Neural cell (in vitro differentiated cells): ENCODE measurements around the gene OR7C1. TPM values are rescaled to one million over a fixed set of nuclear protein-coding genes. Genes with fewer than 3 reads are reported as not detected.
"Not testable (repeated sequence)": the region's sequence is repeated elsewhere in the genome, so short reads cannot be mapped to it uniquely, and the experiment has no call there.

ENCODE experiments used
- H2AFZ ChIP-seq: fragments of 200-600, 300-800 bp; sonication (generic), shearing (Covaris generic); 2 replicates; pipeline ENCODE4 v1.6.0; 2014; ENCODE audit warnings: low read depth, mild to moderate bottlenecking, antibody characterized with exemption, low read length, moderate library complexity
- H3F3A ChIP-seq: fragments of 200-600 bp; shearing (Covaris generic); 2 replicates; pipeline ENCODE4 v1.6.1; 2016; ENCODE audit warnings: mild to moderate bottlenecking, moderate library complexity, mixed read lengths, antibody characterized with exemption, low read length; ENCODE audit not compliant: insufficient read depth, poor library complexity, severe bottlenecking
- H3K27ac ChIP-seq: fragments of 200-600, 300-800 bp; sonication (generic), shearing (Covaris generic); 2 replicates; pipeline ENCODE4 v1.5.1; 2014; ENCODE audit warnings: mild to moderate bottlenecking, low read length, moderate library complexity
- H3K27me3 ChIP-seq: fragments of 300-800, 200-600 bp; sonication (generic), shearing (Covaris generic); 2 replicates; pipeline ENCODE4 v1.6.0; 2014; ENCODE audit warnings: mild to moderate bottlenecking, low read depth, low read length, moderate library complexity; ENCODE audit not compliant: insufficient read depth
- H3K36me3 ChIP-seq: fragments of 300-800, 200-600 bp; sonication (generic), shearing (Covaris generic); 2 replicates; pipeline ENCODE4 v1.5.1; 2014; ENCODE audit warnings: mild to moderate bottlenecking, antibody characterized with exemption, low read length, moderate library complexity; ENCODE audit not compliant: insufficient read depth
- H3K4me2 ChIP-seq: fragments of 300-800, 200-600 bp; sonication (generic), shearing (Covaris generic); 2 replicates; pipeline ENCODE4 v1.6.0; 2014; ENCODE audit warnings: mild to moderate bottlenecking, low read length
- H3K4me3 ChIP-seq: fragments of 300-800, 200-600 bp; sonication (generic), shearing (Covaris generic); 2 replicates; pipeline ENCODE4 v1.5.1; 2014; ENCODE audit warnings: mild to moderate bottlenecking, low read length, moderate library complexity
- H3K79me2 ChIP-seq: fragments of 200-600 bp; shearing (Covaris generic); replicated peaks from 2 replicates; pipeline ENCODE4 v1.6.0; 2014; ENCODE audit warnings: mild to moderate bottlenecking, low read length, moderate library complexity; ENCODE audit not compliant: insufficient read depth
- H3K9ac ChIP-seq: fragments of 300-800, 200-600 bp; sonication (generic), shearing (Covaris generic); 2 replicates; pipeline ENCODE4 v1.6.1; 2016; ENCODE audit warnings: mild to moderate bottlenecking, low read length, mixed read lengths
- H3K9me2 ChIP-seq: fragments of 200-600 bp; shearing (Covaris generic); 2 replicates; pipeline ENCODE4 v1.6.1; 2016; ENCODE audit warnings: mild to moderate bottlenecking, low read length, mixed read lengths; ENCODE audit not compliant: insufficient read depth
- H3K9me3 ChIP-seq: fragments of 200-600, 300-800 bp; sonication (generic), shearing (Covaris generic); 2 replicates; pipeline ENCODE4 v1.6.1; 2016; ENCODE audit warnings: mild to moderate bottlenecking, mixed run types, low read length, moderate library complexity, mixed read lengths
- H4K20me1 ChIP-seq: fragments of 200-600 bp; shearing (Covaris generic); 2 replicates; pipeline ENCODE4 v1.6.1; 2016; ENCODE audit warnings: mild to moderate bottlenecking, mixed run types; ENCODE audit not compliant: insufficient read depth
- CTCF ChIP-seq: fragments of 450-650 bp; IDR thresholded peaks from 2 replicates; pipeline ENCODE4 v1.5.1; 2014; ENCODE audit warnings: antibody characterized with exemption, mild to moderate bottlenecking, moderate library complexity; ENCODE audit not compliant: poor library complexity, severe bottlenecking
- EP300 ChIP-seq: fragments of 450-650 bp; conservative IDR thresholded peaks from 2 replicates; pipeline ENCODE4 v1.6.1; 2014; ENCODE audit warnings: antibody characterized with exemption, mild to moderate bottlenecking, moderate library complexity; ENCODE audit not compliant: poor library complexity, severe bottlenecking
- EZH2 ChIP-seq: fragments of 200-600, 300-800 bp; shearing (Covaris generic), sonication (generic); IDR thresholded peaks from 2 replicates; pipeline ENCODE4 v1.6.1; 2014; ENCODE audit warnings: antibody characterized with exemption, low read length, borderline replicate concordance, mild to moderate bottlenecking; ENCODE audit not compliant: insufficient read depth, poor library complexity, severe bottlenecking
- MXI1 ChIP-seq: fragments of 450-650 bp; conservative IDR thresholded peaks from 2 replicates; pipeline ENCODE4 v1.6.1; 2014; ENCODE audit warnings: antibody characterized with exemption, mild to moderate bottlenecking; ENCODE audit not compliant: poor library complexity, severe bottlenecking
- POLR2AphosphoS5 ChIP-seq: IDR thresholded peaks from 2 replicates; pipeline ENCODE4 v1.6.1; 2012
- RAD21 ChIP-seq: fragments of 450-650 bp; conservative IDR thresholded peaks from 2 replicates; pipeline ENCODE4 v1.6.1; 2014; ENCODE audit warnings: antibody characterized with exemption, mild to moderate bottlenecking, moderate library complexity
- SMC3 ChIP-seq: fragments of 450-650 bp; conservative IDR thresholded peaks from 2 replicates; pipeline ENCODE4 v1.6.1; 2014; ENCODE audit warnings: antibody characterized with exemption, mild to moderate bottlenecking, moderate library complexity; ENCODE audit not compliant: poor library complexity
- TAF1 ChIP-seq: IDR thresholded peaks from 2 replicates; pipeline ENCODE4 v1.6.1; 2012; ENCODE audit warnings: low read depth
- polyA plus RNA-seq: library from polyadenylated mRNA; depleted of rRNA; stranded (reverse); fragments of >200 nt; gene quantifications from 2 replicates; pipeline ENCODE4 v1.2.3, GENCODE V29; 2014
- TF ChIP-seq, protein P1 (sequence below): IDR thresholded peaks from 2 replicates; pipeline ENCODE4 v1.6.1; 2012; ENCODE audit warnings: borderline replicate concordance

Gene OR7C1
- polyA plus RNA-seq, 1 donor from 2014 or later: not detected

DNA sequence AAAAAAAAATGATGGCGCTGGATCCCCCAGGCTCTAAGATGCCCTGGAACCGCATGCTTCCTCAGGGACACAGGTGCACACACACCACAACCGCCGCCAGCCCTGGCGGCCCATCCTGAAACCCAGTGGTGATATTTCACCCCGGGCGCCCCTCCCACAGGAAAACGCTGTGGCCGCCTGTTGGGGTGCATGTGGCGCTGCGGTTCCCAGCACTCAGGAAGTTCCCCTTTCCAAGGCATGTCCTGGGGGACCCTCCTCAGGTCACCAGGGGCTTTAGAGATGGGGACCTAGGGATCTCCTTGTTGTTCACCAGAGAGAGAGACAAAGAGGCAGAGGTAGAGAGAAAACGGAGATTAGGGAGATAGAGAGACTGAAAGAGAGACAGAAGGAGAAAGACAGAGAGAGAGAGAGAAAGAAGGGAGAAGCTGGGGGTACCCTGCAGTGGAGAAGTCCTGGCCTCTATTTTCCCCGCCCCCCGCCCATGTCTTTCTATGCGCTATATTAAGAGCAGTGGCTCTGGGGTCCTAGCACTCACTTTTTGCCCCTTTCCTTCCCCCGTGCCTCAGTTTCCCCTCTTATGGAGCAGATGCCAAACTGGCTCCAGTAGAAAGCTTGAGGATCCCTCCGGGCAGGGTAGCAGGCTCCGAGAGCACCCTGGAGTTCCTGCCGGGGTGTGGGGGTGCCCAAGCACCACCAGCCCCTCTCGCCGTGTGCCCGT, 59.0 kb downstream of the OR7C1 start:
- Histone ChIP-seq H3K9ac (no peak overlapping the region), H4K20me1 (no peaks in the 10 kb centered on the region), H3K4me3 (no peak overlapping the region), H3K4me2 (no peak overlapping the region), H3F3A (no peaks in the 10 kb centered on the region), H3K36me3 (no peaks in the 10 kb centered on the region), H3K79me2 (no peaks in the 10 kb centered on the region), H2AFZ (no peak overlapping the region), H3K27me3 (peaks cover 14% of the 10 kb centered on the region), H3K9me2 (no peaks in the 10 kb centered on the region), H3K27ac (no peak overlapping the region), H3K9me3 (no peaks in the 10 kb centered on the region)
- TF ChIP-seq EZH2: no peak
- TF ChIP-seq POLR2AphosphoS5: no peak
- TF ChIP-seq SMC3: no peak
- no peak for TF ChIP-seq MXI1

GRCh38 chr19:14775326-14775725, 59.7 kb downstream of the OR7C1 start:
- H3F3A ChIP-seq, H3K4me3 ChIP-seq, H3K4me2 ChIP-seq, H2AFZ ChIP-seq, H4K20me1 ChIP-seq, H3K9ac ChIP-seq, H3K27ac ChIP-seq, H3K9me3 ChIP-seq, H3K36me3 ChIP-seq, H3K79me2 ChIP-seq, H3K9me2 ChIP-seq: not testable (repeated sequence)
- H3K27me3 ChIP-seq: peaks cover 14% of the 10 kb centered on the region

GRCh38 chr19:14774373-14774772, 60.6 kb downstream of the OR7C1 start:
- no peak overlapping the region for H3K27ac ChIP-seq
- no peak overlapping the region for H3K4me3 ChIP-seq

GRCh38 chr19:14773722-14774121, 61.3 kb downstream of the OR7C1 start:
- not testable (repeated sequence) for H4K20me1 ChIP-seq, H3K9me2 ChIP-seq, H3K4me3 ChIP-seq, H3F3A ChIP-seq, H3K9ac ChIP-seq, H3K36me3 ChIP-seq, H3K27ac ChIP-seq, H3K79me2 ChIP-seq, H2AFZ ChIP-seq, H3K9me3 ChIP-seq, H3K4me2 ChIP-seq
- H3K27me3 ChIP-seq: peaks cover 14% of the 10 kb centered on the region

More at GRCh38 chr19:14774373-14774772, 60.6 kb downstream of the OR7C1 start:
- Histone ChIP-seq H3K4me2 (no peak overlapping the region), H3K27me3 (peaks cover 14% of the 10 kb centered on the region), H3K9ac (no peak overlapping the region), H3K9me2 (no peaks in the 10 kb centered on the region), H3F3A (no peaks in the 10 kb centered on the region), H3K36me3 (no peaks in the 10 kb centered on the region), H3K9me3 (no peaks in the 10 kb centered on the region), H4K20me1 (no peaks in the 10 kb centered on the region), H2AFZ (no peak overlapping the region), H3K79me2 (no peaks in the 10 kb centered on the region)
- TF ChIP-seq CTCF (no peak), MXI1 (no peak), TAF1 (no peak), POLR2AphosphoS5 (no peak), SMC3 (no peak), EP300 (no peak), EZH2 (no peak), RAD21 (no peak)
- TF ChIP-seq, protein P1, sequence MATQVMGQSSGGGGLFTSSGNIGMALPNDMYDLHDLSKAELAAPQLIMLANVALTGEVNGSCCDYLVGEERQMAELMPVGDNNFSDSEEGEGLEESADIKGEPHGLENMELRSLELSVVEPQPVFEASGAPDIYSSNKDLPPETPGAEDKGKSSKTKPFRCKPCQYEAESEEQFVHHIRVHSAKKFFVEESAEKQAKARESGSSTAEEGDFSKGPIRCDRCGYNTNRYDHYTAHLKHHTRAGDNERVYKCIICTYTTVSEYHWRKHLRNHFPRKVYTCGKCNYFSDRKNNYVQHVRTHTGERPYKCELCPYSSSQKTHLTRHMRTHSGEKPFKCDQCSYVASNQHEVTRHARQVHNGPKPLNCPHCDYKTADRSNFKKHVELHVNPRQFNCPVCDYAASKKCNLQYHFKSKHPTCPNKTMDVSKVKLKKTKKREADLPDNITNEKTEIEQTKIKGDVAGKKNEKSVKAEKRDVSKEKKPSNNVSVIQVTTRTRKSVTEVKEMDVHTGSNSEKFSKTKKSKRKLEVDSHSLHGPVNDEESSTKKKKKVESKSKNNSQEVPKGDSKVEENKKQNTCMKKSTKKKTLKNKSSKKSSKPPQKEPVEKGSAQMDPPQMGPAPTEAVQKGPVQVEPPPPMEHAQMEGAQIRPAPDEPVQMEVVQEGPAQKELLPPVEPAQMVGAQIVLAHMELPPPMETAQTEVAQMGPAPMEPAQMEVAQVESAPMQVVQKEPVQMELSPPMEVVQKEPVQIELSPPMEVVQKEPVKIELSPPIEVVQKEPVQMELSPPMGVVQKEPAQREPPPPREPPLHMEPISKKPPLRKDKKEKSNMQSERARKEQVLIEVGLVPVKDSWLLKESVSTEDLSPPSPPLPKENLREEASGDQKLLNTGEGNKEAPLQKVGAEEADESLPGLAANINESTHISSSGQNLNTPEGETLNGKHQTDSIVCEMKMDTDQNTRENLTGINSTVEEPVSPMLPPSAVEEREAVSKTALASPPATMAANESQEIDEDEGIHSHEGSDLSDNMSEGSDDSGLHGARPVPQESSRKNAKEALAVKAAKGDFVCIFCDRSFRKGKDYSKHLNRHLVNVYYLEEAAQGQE: no peak
